DOHH2 (cell line): Measurements from ENCODE around the gene TRAF3.

ENCODE experiments used
- CTCF ChIP-seq: fragments of 200-600 bp; sonication (generic); IDR thresholded peaks from one replicate; pipeline ENCODE4 v1.5.1; 2014; ENCODE audit warnings: antibody characterized with exemption, mild to moderate bottlenecking, low read depth, low read length; ENCODE audit not compliant: poor library complexity, severe bottlenecking
- EZH2phosphoT487 ChIP-seq: fragments of 200-600 bp; sonication (generic); IDR thresholded peaks from 2 replicates; pipeline ENCODE4 v1.6.1; 2017; ENCODE audit warnings: borderline replicate concordance, mild to moderate bottlenecking, antibody characterized with exemption, low read length, moderate library complexity, mixed read lengths

GRCh38 chr14:102915292-102916110 is 138.3 kb downstream of the TRAF3 start:
- no peak for TF ChIP-seq CTCF
- TF ChIP-seq EZH2phosphoT487, result no peak
